ENCODE measurements around the gene NAALADL2.

The NAALADL2 gene

DNA sequence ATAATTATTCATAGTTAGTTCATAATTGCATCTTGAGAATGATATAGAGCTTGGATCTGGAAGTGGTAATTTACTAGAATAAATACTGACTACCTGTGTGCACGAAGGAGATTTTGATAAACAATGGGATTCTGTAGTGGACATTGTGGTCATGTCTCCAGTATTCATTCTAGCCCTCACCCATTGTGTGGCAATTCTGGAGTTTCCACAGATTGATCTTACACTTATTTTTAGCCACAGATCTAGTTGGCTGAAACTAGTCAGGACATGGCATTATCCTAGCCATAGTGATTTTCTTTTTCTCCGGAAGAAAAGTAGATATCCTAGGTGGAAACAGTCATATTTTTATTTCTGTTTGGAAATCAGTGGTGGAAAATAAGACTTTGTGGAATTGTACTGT, 833.1 kb downstream of the NAALADL2 start:
- no peak overlapping the region for H3K4me3 ChIP-seq (ENCODE audit: low read depth, low read length)
- H3K27me3 ChIP-seq (ENCODE audit: control insufficient read depth, insufficient read depth, low read length) = no peaks in the 10 kb centered on the region
- no peaks in the 10 kb centered on the region for H3K36me3 ChIP-seq (ENCODE audit: control insufficient read depth, insufficient read depth, low read length)
- no peak overlapping the region for H3K27ac ChIP-seq (ENCODE audit: low read depth, low read length)
- H3K9me3 ChIP-seq (ENCODE audit: control insufficient read depth, insufficient read depth, low read depth, low read length) = no peaks in the 10 kb centered on the region
- no peaks in the 10 kb centered on the region for H3K4me1 ChIP-seq (ENCODE audit: control insufficient read depth, insufficient read depth, low read length)
- H3K9ac ChIP-seq (ENCODE audit: low read length) = no peak overlapping the region

GRCh38 chr3:175695251-175695650, 836.1 kb downstream of the NAALADL2 start:
- Histone ChIP-seq H3K4me3 (ENCODE audit: low read depth, low read length) (no peak overlapping the region), H3K4me1 (ENCODE audit: control insufficient read depth, insufficient read depth, low read length) (no peaks in the 10 kb centered on the region), H3K9me3 (ENCODE audit: control insufficient read depth, insufficient read depth, low read depth, low read length) (no peaks in the 10 kb centered on the region), H3K27me3 (ENCODE audit: control insufficient read depth, insufficient read depth, low read length) (no peaks in the 10 kb centered on the region), H3K9ac (ENCODE audit: low read length) (no peak overlapping the region), H3K36me3 (ENCODE audit: control insufficient read depth, insufficient read depth, low read length) (no peaks in the 10 kb centered on the region), H3K27ac (ENCODE audit: low read depth, low read length) (no peak overlapping the region)

DNA sequence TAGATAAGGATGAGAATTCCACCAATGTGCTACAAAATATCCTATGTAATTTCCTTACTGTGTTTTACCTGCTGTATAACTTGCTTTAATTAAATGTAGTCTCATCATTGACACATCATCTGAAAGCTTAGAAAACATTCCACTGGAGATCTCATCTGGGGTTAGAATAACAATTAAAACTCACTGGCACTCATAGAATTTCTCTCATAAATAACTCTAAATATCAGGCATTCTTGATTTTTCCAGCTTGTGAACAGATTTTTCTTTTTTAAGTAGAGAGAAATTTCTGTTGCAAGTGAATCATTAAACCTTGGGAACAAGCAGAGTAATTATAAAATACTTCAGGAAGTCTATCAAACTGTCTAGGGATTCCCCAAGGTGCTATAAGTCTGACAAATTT, 843.8 kb downstream of the NAALADL2 start:
- Histone ChIP-seq H3K27me3 (ENCODE audit: control insufficient read depth, insufficient read depth, low read length) (no peaks in the 10 kb centered on the region), H3K4me3 (ENCODE audit: low read depth, low read length) (no peak overlapping the region), H3K4me1 (ENCODE audit: control insufficient read depth, insufficient read depth, low read length) (no peaks in the 10 kb centered on the region), H3K9me3 (ENCODE audit: control insufficient read depth, insufficient read depth, low read depth, low read length) (no peaks in the 10 kb centered on the region), H3K9ac (ENCODE audit: low read length) (no peak overlapping the region), H3K36me3 (ENCODE audit: control insufficient read depth, insufficient read depth, low read length) (no peaks in the 10 kb centered on the region), H3K27ac (ENCODE audit: low read depth, low read length) (no peak overlapping the region)

- Histone ChIP-seq H3K4me3 (ENCODE audit: low read depth, low read length) (no peak overlapping the region), H3K9ac (ENCODE audit: low read length) (no peak overlapping the region), H3K4me1 (ENCODE audit: control insufficient read depth, insufficient read depth, low read length) (no peaks in the 10 kb centered on the region), H3K9me3 (ENCODE audit: control insufficient read depth, insufficient read depth, low read depth, low read length) (no peaks in the 10 kb centered on the region), H3K27me3 (ENCODE audit: control insufficient read depth, insufficient read depth, low read length) (no peaks in the 10 kb centered on the region), H3K36me3 (ENCODE audit: control insufficient read depth, insufficient read depth, low read length) (no peaks in the 10 kb centered on the region), H3K27ac (ENCODE audit: low read depth, low read length) (no peak overlapping the region)
Measured at GRCh38 chr3:175704366-175705055, 845.4 kb downstream of the NAALADL2 start.

GRCh38 chr3:175713268-175713667, 854.1 kb downstream of the NAALADL2 start:
- Histone ChIP-seq H3K36me3 (ENCODE audit: control insufficient read depth, insufficient read depth, low read length) (no peaks in the 10 kb centered on the region), H3K27me3 (ENCODE audit: control insufficient read depth, insufficient read depth, low read length) (no peaks in the 10 kb centered on the region), H3K27ac (ENCODE audit: low read depth, low read length) (no peak overlapping the region), H3K4me3 (ENCODE audit: low read depth, low read length) (no peak overlapping the region), H3K9ac (ENCODE audit: low read length) (no peak overlapping the region), H3K9me3 (ENCODE audit: control insufficient read depth, insufficient read depth, low read depth, low read length) (no peaks in the 10 kb centered on the region), H3K4me1 (ENCODE audit: control insufficient read depth, insufficient read depth, low read length) (no peaks in the 10 kb centered on the region)

DNA sequence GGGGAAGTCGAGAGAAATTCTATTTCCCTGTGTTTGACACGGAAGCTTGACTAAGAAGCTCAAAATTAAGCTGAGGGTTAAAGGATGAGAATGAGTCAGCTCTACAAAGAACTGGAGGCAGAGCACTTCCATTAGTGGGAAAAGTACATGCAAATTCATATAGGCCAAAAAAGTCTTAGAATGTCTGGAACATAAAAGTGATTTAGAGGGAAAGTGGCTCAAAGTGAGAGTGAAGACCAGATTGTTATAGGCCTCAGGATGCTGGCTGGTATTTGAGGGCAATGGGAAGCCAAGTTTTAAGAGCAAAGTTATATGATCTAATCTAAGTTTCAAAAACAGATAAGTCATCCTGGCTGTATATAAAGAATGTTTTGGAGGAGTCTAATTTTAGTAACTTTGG, 857.3 kb downstream of the NAALADL2 start:
- Histone ChIP-seq H3K9me3 (ENCODE audit: control insufficient read depth, insufficient read depth, low read depth, low read length) (no peaks in the 10 kb centered on the region), H3K9ac (ENCODE audit: low read length) (no peak overlapping the region), H3K36me3 (ENCODE audit: control insufficient read depth, insufficient read depth, low read length) (no peaks in the 10 kb centered on the region), H3K27ac (ENCODE audit: low read depth, low read length) (no peak overlapping the region), H3K4me1 (ENCODE audit: control insufficient read depth, insufficient read depth, low read length) (no peaks in the 10 kb centered on the region), H3K4me3 (ENCODE audit: low read depth, low read length) (no peak overlapping the region), H3K27me3 (ENCODE audit: control insufficient read depth, insufficient read depth, low read length) (no peaks in the 10 kb centered on the region)

GRCh38 chr3:175726228-175726627, 867.1 kb downstream of the NAALADL2 start:
- Histone ChIP-seq H3K9ac (ENCODE audit: low read length) (no peak overlapping the region), H3K27ac (ENCODE audit: low read depth, low read length) (no peak overlapping the region), H3K4me1 (ENCODE audit: control insufficient read depth, insufficient read depth, low read length) (no peaks in the 10 kb centered on the region), H3K4me3 (ENCODE audit: low read depth, low read length) (no peak overlapping the region), H3K36me3 (ENCODE audit: control insufficient read depth, insufficient read depth, low read length) (no peaks in the 10 kb centered on the region), H3K9me3 (ENCODE audit: control insufficient read depth, insufficient read depth, low read depth, low read length) (no peaks in the 10 kb centered on the region), H3K27me3 (ENCODE audit: control insufficient read depth, insufficient read depth, low read length) (no peaks in the 10 kb centered on the region)

DNA sequence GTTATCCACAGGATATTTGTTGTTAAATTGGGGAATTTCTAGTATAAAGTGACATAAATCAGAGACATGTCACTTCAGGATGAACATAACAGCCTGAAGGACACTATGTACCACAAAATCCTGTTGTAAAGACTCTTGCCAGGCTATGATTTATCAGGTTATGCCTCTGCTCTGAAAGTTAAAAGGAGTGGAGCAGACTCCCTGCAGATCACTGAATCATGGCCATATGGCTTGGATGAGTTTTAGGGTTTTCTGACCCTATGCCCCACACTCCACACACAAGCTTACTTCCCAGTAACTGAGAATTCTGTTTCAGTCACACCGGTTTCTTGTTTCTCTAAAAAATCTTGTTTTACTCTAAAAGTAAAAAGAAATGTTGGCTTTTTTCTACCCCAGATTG, 869.4 kb downstream of the NAALADL2 start:
- H3K27me3 ChIP-seq (ENCODE audit: control insufficient read depth, insufficient read depth, low read length) = no peaks in the 10 kb centered on the region
- peaks cover 7% of the 10 kb centered on the region; the same call in 1 of the 2 replicates for H3K9me3 ChIP-seq (ENCODE audit: control insufficient read depth, insufficient read depth, low read depth, low read length)
- no peaks in the 10 kb centered on the region for H3K36me3 ChIP-seq (ENCODE audit: control insufficient read depth, insufficient read depth, low read length)
- no peak overlapping the region for H3K4me3 ChIP-seq (ENCODE audit: low read depth, low read length)
- H3K27ac ChIP-seq (ENCODE audit: low read depth, low read length) = no peak overlapping the region
- no peak overlapping the region for H3K9ac ChIP-seq (ENCODE audit: low read length)
- H3K4me1 ChIP-seq (ENCODE audit: control insufficient read depth, insufficient read depth, low read length) = no peaks in the 10 kb centered on the region

- peaks cover 12% of the 10 kb centered on the region for H3K9me3 ChIP-seq (ENCODE audit: control insufficient read depth, insufficient read depth, low read depth, low read length)
- H3K4me3 ChIP-seq (ENCODE audit: low read depth, low read length) = no peak overlapping the region
- no peaks in the 10 kb centered on the region for H3K27me3 ChIP-seq (ENCODE audit: control insufficient read depth, insufficient read depth, low read length)
- no peaks in the 10 kb centered on the region for H3K4me1 ChIP-seq (ENCODE audit: control insufficient read depth, insufficient read depth, low read length)
- H3K36me3 ChIP-seq (ENCODE audit: control insufficient read depth, insufficient read depth, low read length) = no peaks in the 10 kb centered on the region
- no peak overlapping the region for H3K9ac ChIP-seq (ENCODE audit: low read length)
- no peak overlapping the region for H3K27ac ChIP-seq (ENCODE audit: low read depth, low read length)
Measured at GRCh38 chr3:175729466-175729865, 870.3 kb downstream of the NAALADL2 start.

DNA sequence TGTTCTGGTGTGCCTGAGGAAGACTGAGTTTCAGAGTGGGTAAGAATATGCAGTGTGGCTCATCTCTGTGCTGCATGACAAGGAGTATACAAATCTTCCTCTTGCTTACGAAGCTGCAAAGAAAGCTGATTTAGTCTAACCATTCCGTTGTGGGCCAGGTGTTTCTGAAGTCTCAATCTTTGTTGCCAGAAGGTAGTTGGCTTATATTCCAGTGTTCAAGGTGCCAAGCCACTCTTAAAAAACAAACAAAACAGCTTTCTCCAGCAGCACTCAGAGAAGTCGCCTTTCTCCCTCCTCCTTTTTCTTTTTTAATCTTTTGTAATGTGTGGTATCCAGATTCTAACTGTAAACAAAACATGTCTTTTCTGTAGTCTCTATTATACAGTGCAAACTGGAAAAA, 872.4 kb downstream of the NAALADL2 start:
- Histone ChIP-seq H3K9me3 (ENCODE audit: control insufficient read depth, insufficient read depth, low read depth, low read length) (peaks cover 25% of the 10 kb centered on the region), H3K27ac (ENCODE audit: low read depth, low read length) (no peak overlapping the region)

GRCh38 chr3:175732017-175732416, 872.9 kb downstream of the NAALADL2 start:
- Histone ChIP-seq H3K27ac (ENCODE audit: low read depth, low read length) (no peak overlapping the region), H3K4me1 (ENCODE audit: control insufficient read depth, insufficient read depth, low read length) (no peaks in the 10 kb centered on the region), H3K9ac (ENCODE audit: low read length) (no peak overlapping the region), H3K9me3 (ENCODE audit: control insufficient read depth, insufficient read depth, low read depth, low read length) (peaks cover 25% of the 10 kb centered on the region), H3K27me3 (ENCODE audit: control insufficient read depth, insufficient read depth, low read length) (no peaks in the 10 kb centered on the region), H3K4me3 (ENCODE audit: low read depth, low read length) (no peak overlapping the region), H3K36me3 (ENCODE audit: control insufficient read depth, insufficient read depth, low read length) (no peaks in the 10 kb centered on the region)

More for the DNA sequence above, 872.4 kb downstream of the NAALADL2 start:
- Histone ChIP-seq H3K4me1 (ENCODE audit: control insufficient read depth, insufficient read depth, low read length) (no peaks in the 10 kb centered on the region), H3K9ac (ENCODE audit: low read length) (no peak overlapping the region), H3K27me3 (ENCODE audit: control insufficient read depth, insufficient read depth, low read length) (no peaks in the 10 kb centered on the region), H3K36me3 (ENCODE audit: control insufficient read depth, insufficient read depth, low read length) (no peaks in the 10 kb centered on the region), H3K4me3 (ENCODE audit: low read depth, low read length) (no peak overlapping the region)

Data from HUES6 (cell line).